A375 (cell line): ENCODE results near the gene GGTA1. TPM values are rescaled to one million over a fixed set of nuclear protein-coding genes. Genes with fewer than 3 reads are reported as not detected.

Source experiments
- total RNA-seq: library from RNA; depleted of rRNA; stranded (reverse); fragments of >200 nt; shearing (Covaris generic); gene quantifications from 2 replicates; pipeline ENCODE4 v1.2.3, GENCODE V29; 2014; rRNA removed

The GGTA1 gene
- total RNA-seq: not detected in 2 replicates

GRCh38 chr9:121499427-121500164 is at the start of gene GGTA1:
TSS of gene GGTA1 (minus strand) at chr9:121499844. CDS start at chr9:121467922, 31,922 bp downstream.

Other genes starting within 250 kb of the GGTA1 start
- 421 and 430 TPM in 2 replicates for gene GSN, start 231.7 kb downstream of the GGTA1 start, total RNA-seq
- 51.6 and 53.3 TPM in 2 replicates for gene STOM, start 129.6 kb downstream of the GGTA1 start, total RNA-seq
- 9.4 and 9.5 TPM in 2 replicates for gene DAB2IP, start 151.8 kb upstream of the GGTA1 start, total RNA-seq